ENCODE data around the gene SMIM23. TPM values are rescaled to one million over a fixed set of nuclear protein-coding genes. Genes with fewer than 3 reads are reported as not detected.

Gene SMIM23
- total RNA-seq, 1 donor from 2014 or later = not detected

- ATAC-seq = no peak
Measured at GRCh38 chr5:171821286-171821685, 35.7 kb downstream of the SMIM23 start.

GRCh38 chr5:171823269-171823668, 37.7 kb downstream of the SMIM23 start:
- ATAC-seq = no peak

GRCh38 chr5:171825051-171825450, 39.4 kb downstream of the SMIM23 start:
- ATAC-seq = no peak

GRCh38 chr5:171826132-171826531, 40.5 kb downstream of the SMIM23 start:
- no peak for ATAC-seq

- no peak for ATAC-seq
Measured at GRCh38 chr5:171827162-171827561, 41.5 kb downstream of the SMIM23 start.

GRCh38 chr5:171830686-171831085, 45.1 kb downstream of the SMIM23 start:
- ATAC-seq = no peak

GRCh38 chr5:171832775-171833174, 47.2 kb downstream of the SMIM23 start:
- ATAC-seq = no peak

GRCh38 chr5:171834461-171834860, 48.8 kb downstream of the SMIM23 start:
- ATAC-seq = no peak

- ATAC-seq = no peak
Measured at GRCh38 chr5:171835066-171835465, 49.4 kb downstream of the SMIM23 start.

GRCh38 chr5:171837522-171837921, 51.9 kb downstream of the SMIM23 start:
- ATAC-seq = no peak

GRCh38 chr5:171838066-171838465, 52.4 kb downstream of the SMIM23 start:
- no peak for ATAC-seq

- ATAC-seq = no peak
Measured at GRCh38 chr5:171839112-171839511, 53.5 kb downstream of the SMIM23 start.

GRCh38 chr5:171840066-171840465, 54.4 kb downstream of the SMIM23 start:
- ATAC-seq = no peak

Other genes starting within 250 kb of the SMIM23 start
- 45.9 TPM for gene FBXW11, start 220.8 kb downstream of the SMIM23 start, total RNA-seq